Measurements from ENCODE around the gene KBTBD8. TPM values are rescaled to one million over a fixed set of nuclear protein-coding genes. Genes with fewer than 3 reads are reported as not detected.

KBTBD8 gene
- total RNA-seq, 1 donor from 2014 or later = 1.6 TPM

DNA sequence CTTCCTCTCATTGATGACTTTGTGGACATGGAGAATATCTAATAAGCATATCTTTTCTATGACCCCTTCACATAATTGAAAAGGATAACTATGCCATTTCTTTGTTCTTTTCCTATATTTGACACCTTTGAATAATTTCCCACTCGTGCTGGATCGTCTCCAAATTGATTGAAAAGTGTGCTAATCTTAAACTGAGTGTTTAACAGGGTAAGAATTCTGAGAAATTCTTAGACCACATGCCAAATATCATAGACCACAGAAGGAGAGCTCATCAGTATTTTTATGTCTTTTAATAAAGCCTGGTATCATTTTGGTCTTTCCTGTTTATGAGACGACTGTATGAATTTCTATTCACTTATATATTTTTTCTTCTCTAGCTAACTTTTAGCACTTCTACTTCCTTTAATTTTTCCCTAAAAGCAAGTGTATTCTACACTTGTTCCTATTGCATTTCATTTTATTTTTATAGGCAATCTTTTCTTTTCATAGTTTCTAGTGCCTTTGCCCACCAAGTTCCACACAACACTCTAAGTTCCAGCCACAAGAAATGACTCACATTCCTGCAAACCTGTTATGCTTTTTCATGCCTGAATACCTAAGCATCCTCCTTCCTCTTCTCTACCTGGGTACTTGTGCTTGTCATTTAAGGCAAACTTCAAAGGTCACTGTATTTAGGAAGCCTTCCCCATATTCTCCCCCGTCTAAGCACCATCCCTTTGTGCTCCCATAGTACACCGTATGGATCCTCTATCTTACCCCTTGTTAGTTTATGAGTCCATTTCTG, 30.1 kb downstream of the KBTBD8 start:
- TF ChIP-seq, protein P1, sequence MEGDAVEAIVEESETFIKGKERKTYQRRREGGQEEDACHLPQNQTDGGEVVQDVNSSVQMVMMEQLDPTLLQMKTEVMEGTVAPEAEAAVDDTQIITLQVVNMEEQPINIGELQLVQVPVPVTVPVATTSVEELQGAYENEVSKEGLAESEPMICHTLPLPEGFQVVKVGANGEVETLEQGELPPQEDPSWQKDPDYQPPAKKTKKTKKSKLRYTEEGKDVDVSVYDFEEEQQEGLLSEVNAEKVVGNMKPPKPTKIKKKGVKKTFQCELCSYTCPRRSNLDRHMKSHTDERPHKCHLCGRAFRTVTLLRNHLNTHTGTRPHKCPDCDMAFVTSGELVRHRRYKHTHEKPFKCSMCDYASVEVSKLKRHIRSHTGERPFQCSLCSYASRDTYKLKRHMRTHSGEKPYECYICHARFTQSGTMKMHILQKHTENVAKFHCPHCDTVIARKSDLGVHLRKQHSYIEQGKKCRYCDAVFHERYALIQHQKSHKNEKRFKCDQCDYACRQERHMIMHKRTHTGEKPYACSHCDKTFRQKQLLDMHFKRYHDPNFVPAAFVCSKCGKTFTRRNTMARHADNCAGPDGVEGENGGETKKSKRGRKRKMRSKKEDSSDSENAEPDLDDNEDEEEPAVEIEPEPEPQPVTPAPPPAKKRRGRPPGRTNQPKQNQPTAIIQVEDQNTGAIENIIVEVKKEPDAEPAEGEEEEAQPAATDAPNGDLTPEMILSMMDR (IDR thresholded peaks at IDR 0.05; ENCODE audit: insufficient read depth, low read length, severe bottlenecking) = no peak
- no peaks in the 10 kb centered on the region for H3K36me3 ChIP-seq (ENCODE audit: control insufficient read depth, insufficient read depth, low read length)
- no peaks in the 10 kb centered on the region for H3K27me3 ChIP-seq (ENCODE audit: control insufficient read depth, insufficient read depth, low read length)
- DNase-seq (ENCODE audit: low read depth) (peak; percentile 8), FAIRE-seq (no peak)
- no peak overlapping the region for H3K4me3 ChIP-seq (ENCODE audit: low read depth, low read length)

- no peaks in the 10 kb centered on the region for H3K27me3 ChIP-seq (ENCODE audit: control insufficient read depth, insufficient read depth, low read length)
- DNase-seq (ENCODE audit: low read depth) (no peak), FAIRE-seq (no peak)
- TF ChIP-seq, protein P1 (IDR thresholded peaks at IDR 0.05; ENCODE audit: insufficient read depth, low read length, severe bottlenecking) = no peak
- no peak overlapping the region for H3K4me3 ChIP-seq (ENCODE audit: low read depth, low read length)
- H3K36me3 ChIP-seq (ENCODE audit: control insufficient read depth, insufficient read depth, low read length) = no peaks in the 10 kb centered on the region
Observed at GRCh38 chr3:67030785-67031740, 33.0 kb downstream of the KBTBD8 start.

- FAIRE-seq (no peak), DNase-seq (ENCODE audit: low read depth) (no peak)
- H3K36me3 ChIP-seq (ENCODE audit: control insufficient read depth, insufficient read depth, low read length) = no peaks in the 10 kb centered on the region
- H3K27me3 ChIP-seq (ENCODE audit: control insufficient read depth, insufficient read depth, low read length) = no peaks in the 10 kb centered on the region
- TF ChIP-seq, protein P1 (IDR thresholded peaks at IDR 0.05; ENCODE audit: insufficient read depth, low read length, severe bottlenecking) = no peak
- H3K4me3 ChIP-seq (ENCODE audit: low read depth, low read length) = no peak overlapping the region
Observed at GRCh38 chr3:67031986-67032385, 33.9 kb downstream of the KBTBD8 start.

- DNase-seq (ENCODE audit: low read depth) (no peak), FAIRE-seq (peak; percentile 73)
- Histone ChIP-seq H3K27me3 (ENCODE audit: control insufficient read depth, insufficient read depth, low read length) (no peaks in the 10 kb centered on the region), H3K36me3 (ENCODE audit: control insufficient read depth, insufficient read depth, low read length) (no peaks in the 10 kb centered on the region), H3K4me3 (ENCODE audit: low read depth, low read length) (no peak overlapping the region)
- TF ChIP-seq, protein P1 (IDR thresholded peaks at IDR 0.05; ENCODE audit: insufficient read depth, low read length, severe bottlenecking) = no peak
Observed at GRCh38 chr3:67033079-67033478, 35.0 kb downstream of the KBTBD8 start.

- H3K4me3 ChIP-seq (ENCODE audit: low read depth, low read length) = no peak overlapping the region
- FAIRE-seq (no peak), DNase-seq (ENCODE audit: low read depth) (no peak)
- H3K27me3 ChIP-seq (ENCODE audit: control insufficient read depth, insufficient read depth, low read length) = no peaks in the 10 kb centered on the region
- H3K36me3 ChIP-seq (ENCODE audit: control insufficient read depth, insufficient read depth, low read length) = no peaks in the 10 kb centered on the region
- TF ChIP-seq, protein P1 (IDR thresholded peaks at IDR 0.05; ENCODE audit: insufficient read depth, low read length, severe bottlenecking) = no peak
Observed at GRCh38 chr3:67034371-67034770, 36.3 kb downstream of the KBTBD8 start.

Measured in bronchial epithelial cell (primary cell).